Non-pigmented ciliary epithelial cell (primary cell): Measurements from ENCODE around the gene MXD1.
"Not testable (repeated sequence)": the region's sequence is repeated elsewhere in the genome, so short reads cannot be mapped to it uniquely, and the experiment has no call there.

Experiments
- DNase-seq: peaks from one replicate; pipeline ENCODE4 v3.0.0-alpha.2; 2010; ENCODE audit warnings: low read depth

MXD1 gene

GRCh38 chr2:69933254-69933828 is 18.4 kb downstream of the MXD1 start:
- no peak for DNase-seq

GRCh38 chr2:69933839-69934613 is 19.1 kb downstream of the MXD1 start:
- peak; percentile 78 for DNase-seq

- no peak for DNase-seq
Measured at GRCh38 chr2:69934614-69934908, 19.7 kb downstream of the MXD1 start.

DNA sequence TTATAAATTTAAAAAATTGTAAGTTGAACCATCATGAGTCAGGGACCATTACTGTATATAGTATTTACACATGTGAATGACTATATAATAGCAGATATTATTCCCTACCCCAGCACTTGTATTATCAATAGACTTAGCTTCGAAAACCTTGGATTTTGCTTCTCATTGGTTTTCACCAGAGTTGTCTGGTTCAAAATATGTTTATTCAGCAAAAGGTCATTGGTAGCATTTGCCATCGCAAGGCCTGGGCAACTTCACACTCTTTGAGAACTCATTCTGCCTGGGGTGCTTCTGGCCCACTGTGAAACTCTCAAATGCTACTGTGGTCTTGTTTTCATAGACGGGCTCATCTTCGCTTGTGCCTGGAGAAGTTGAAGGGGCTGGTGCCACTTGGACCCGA is 20.1 kb downstream of the MXD1 start:
- DNase-seq = no peak

GRCh38 chr2:69936906-69937305 is 22.0 kb downstream of the MXD1 start:
- no peak for DNase-seq

- no peak for DNase-seq
Measured at GRCh38 chr2:69937968-69938367, 23.1 kb downstream of the MXD1 start.

DNA sequence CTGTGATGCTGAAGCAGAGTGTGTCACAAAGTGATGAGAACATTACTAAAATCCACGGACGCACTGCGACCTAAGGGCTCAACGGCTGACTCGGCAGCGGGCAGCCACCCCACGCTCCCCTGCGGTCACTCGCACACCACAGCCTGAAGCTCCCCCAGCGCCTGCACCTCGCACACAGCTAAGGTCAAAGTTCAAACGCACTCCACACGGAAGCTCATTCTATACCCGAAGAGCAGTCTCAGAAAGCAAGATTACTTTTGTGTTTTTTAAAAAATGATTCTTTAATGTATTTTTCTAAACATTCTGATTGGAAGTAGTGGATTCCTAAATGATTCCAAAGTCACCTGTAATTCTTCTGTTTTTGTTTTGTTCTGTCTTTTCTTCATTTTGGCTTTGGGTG is 24.8 kb downstream of the MXD1 start:
- DNase-seq = no peak

- DNase-seq = no peak
Measured at GRCh38 chr2:69940691-69941090, 25.8 kb downstream of the MXD1 start.

- DNase-seq = no peak
Measured at GRCh38 chr2:69943000-69943842, 28.3 kb downstream of the MXD1 start.

- DNase-seq = no peak
Measured at GRCh38 chr2:69943843-69944525, 29.1 kb downstream of the MXD1 start.

GRCh38 chr2:69944756-69945155 is 29.8 kb downstream of the MXD1 start:
- no peak for DNase-seq

DNA sequence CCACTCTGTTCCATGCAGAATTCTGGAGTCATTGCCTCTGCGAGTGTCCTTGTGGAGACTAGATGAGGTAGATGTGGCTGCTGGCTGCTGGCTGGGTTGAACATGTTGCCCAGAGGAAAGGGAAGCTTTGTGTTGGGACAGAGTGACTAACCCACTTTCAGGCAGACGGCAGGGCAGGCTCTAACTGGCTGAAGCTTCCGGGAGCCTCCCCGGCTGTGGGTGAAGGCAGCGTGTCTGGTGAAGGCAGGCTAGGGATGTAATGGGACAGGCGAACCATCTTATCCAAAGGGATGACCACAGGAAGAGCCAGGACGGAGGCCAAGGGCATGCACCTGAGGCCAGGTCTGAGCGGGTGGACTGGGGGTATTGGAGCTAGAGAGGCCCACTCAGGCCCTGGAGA is 30.5 kb downstream of the MXD1 start:
- no peak for DNase-seq

GRCh38 chr2:69945941-69946340 is 31.0 kb downstream of the MXD1 start:
- no peak for DNase-seq

DNA sequence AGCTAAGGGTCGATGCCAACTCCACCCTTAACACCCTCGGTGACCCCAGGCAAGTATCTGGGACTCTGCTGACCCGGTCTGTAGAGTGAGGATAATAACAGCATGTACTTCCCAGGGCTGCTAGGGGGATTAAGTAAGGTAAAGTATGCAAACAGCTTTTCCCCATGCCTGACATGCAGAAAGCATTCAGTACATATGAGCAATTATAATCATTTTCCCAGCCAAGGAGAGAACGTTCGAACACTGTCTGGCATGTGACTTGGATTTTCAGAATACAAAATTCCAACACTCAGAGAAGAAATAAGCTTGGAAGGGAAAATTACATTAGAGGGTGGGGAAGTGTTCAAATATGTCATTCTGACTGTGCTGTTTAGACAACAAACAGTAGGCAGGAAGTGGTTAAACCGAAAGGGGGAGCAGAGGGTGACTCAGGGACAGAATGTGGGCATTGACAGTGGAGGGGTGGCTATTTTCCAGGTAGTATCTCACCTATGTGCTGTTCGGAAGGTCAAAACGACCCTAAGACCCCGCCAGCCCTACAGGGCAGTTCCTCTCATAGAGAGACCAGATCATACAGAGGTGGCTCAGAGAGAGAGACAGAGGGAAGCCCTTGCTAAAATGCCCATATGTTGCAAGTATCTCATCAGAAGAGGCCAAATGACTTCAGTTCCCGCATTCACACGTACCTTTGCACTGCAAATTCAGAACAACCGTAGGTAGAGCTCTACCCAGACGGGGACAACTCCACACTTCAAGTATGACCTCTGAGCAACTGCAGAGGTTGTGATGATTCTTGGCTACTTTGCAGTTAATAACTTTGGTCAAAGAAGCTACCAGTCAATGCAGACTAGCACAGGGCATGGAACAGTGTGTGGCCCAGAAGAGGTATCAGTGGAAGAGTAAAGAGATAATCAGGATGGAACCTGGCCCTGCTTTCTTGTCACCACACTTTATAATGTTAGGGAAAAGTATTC is 31.7 kb downstream of the MXD1 start:
- DNase-seq = no peak

- DNase-seq = no peak
Measured at GRCh38 chr2:69947325-69947931, 32.5 kb downstream of the MXD1 start.

- DNase-seq = no peak
Measured at GRCh38 chr2:69948032-69948962, 33.4 kb downstream of the MXD1 start.

- DNase-seq = no peak
Measured at GRCh38 chr2:69948963-69949645, 34.2 kb downstream of the MXD1 start.

DNA sequence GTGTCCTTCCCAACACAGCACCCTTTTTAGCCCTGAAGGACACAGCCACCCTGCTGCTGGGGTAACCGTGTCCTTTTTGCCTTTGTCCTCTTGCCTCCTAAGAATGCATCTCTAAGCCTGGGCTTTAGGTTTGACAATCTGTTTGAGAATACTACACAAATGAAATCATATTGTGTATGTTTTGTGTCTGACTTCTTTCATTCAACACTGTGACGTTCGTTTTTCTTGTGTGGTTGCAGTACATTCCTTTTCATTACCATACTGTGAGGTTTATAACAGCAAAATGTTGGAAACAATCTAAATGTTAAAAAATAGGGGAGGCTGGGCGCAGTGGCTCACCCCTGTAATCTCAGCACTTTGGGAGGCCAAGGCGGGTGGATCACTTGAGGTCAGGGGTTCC is 35.3 kb downstream of the MXD1 start:
- DNase-seq = no peak

DNA sequence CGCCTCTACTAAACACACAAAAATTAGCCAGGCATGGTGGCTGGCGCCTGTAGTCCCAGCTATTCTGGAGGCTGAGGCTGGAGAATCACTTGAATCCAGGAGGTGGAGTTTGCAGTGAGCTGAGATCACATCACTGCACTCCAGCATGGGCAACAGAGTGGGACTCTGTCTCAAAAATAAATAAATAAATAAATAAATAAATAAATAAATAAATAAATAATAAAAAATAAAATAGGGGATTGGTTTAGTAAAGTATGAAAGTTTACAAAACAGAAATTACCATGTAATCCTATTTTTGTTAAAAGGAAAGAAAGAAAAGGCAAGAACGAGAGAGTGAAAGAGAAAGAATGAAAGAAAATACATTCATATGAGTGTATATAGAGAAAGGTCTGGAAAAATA is 35.8 kb downstream of the MXD1 start:
- DNase-seq = not testable (repeated sequence)
